ENCODE data around the gene PLPPR3. TPM values are rescaled to one million over a fixed set of nuclear protein-coding genes. Genes with fewer than 3 reads are reported as not detected.
"Not testable (repeated sequence)": the region's sequence is repeated elsewhere in the genome, so short reads cannot be mapped to it uniquely, and the experiment has no call there.

Gene PLPPR3
- total RNA-seq, 1 experiment from 2014 or later: not detected

- DNase-seq (ENCODE audit: low spot score): no peak
Measured at GRCh38 chr19:854549-854948, 32.8 kb upstream of the PLPPR3 start.

- DNase-seq (ENCODE audit: low spot score): not testable (repeated sequence)
Measured at GRCh38 chr19:853614-854220, 32.0 kb upstream of the PLPPR3 start.

GRCh38 chr19:853014-853585 lies 31.3 kb upstream of the PLPPR3 start:
- DNase-seq (ENCODE audit: low spot score): no peak

- DNase-seq (ENCODE audit: low spot score): no peak
Measured at GRCh38 chr19:852136-853013, 30.6 kb upstream of the PLPPR3 start, which contains the start of gene ELANE. Gene ELANE, plus strand, starts transcription at chr19:852303. Its CDS starts 26 bp downstream, at chr19:852329.

GRCh38 chr19:850979-851335 lies 29.2 kb upstream of the PLPPR3 start:
- DNase-seq (ENCODE audit: low spot score): no peak

- DNase-seq (ENCODE audit: low spot score): peak; percentile 32
Measured at GRCh38 chr19:850221-850978, 28.6 kb upstream of the PLPPR3 start.

- not testable (repeated sequence) for DNase-seq (ENCODE audit: low spot score)
Measured at GRCh38 chr19:849195-849594, 27.4 kb upstream of the PLPPR3 start.

- DNase-seq (ENCODE audit: low spot score): no peak
Measured at GRCh38 chr19:848386-848921, 26.7 kb upstream of the PLPPR3 start.

GRCh38 chr19:845707-846521 lies 24.2 kb upstream of the PLPPR3 start:
- DNase-seq (ENCODE audit: low spot score): no peak

- no peak for DNase-seq (ENCODE audit: low spot score)
Measured at GRCh38 chr19:844546-844971, 22.8 kb upstream of the PLPPR3 start.

GRCh38 chr19:843836-844545 lies 22.2 kb upstream of the PLPPR3 start:
- DNase-seq (ENCODE audit: low spot score): no peak

GRCh38 chr19:843180-843835 lies 21.6 kb upstream of the PLPPR3 start:
- DNase-seq (ENCODE audit: low spot score): peak; percentile 21

GRCh38 chr19:842802-843179 lies 21.0 kb upstream of the PLPPR3 start:
- not testable (repeated sequence) for DNase-seq (ENCODE audit: low spot score)

GRCh38 chr19:840519-841206 lies 18.9 kb upstream of the PLPPR3 start, which contains the start of gene PRTN3:
Gene PRTN3, plus strand, starts transcription at chr19:840999. Its CDS starts 10 bp downstream, at chr19:841009.
- DNase-seq (ENCODE audit: low spot score): no peak

GRCh38 chr19:835210-835810 lies 13.6 kb upstream of the PLPPR3 start:
- no peak for DNase-seq (ENCODE audit: low spot score)

- no peak for DNase-seq (ENCODE audit: low spot score)
Measured at GRCh38 chr19:834216-834615, 12.5 kb upstream of the PLPPR3 start.

- DNase-seq (ENCODE audit: low spot score): no peak
Measured at GRCh38 chr19:831407-832369, 9.9 kb upstream of the PLPPR3 start.

All from HT-29 (cell line).